Breast epithelium (tissue), 4 donors: ENCODE results near the gene TCF3. TPM values are rescaled to one million over a fixed set of nuclear protein-coding genes. Genes with fewer than 3 reads are reported as not detected.
"Not testable (repeated sequence)": the region's sequence is repeated elsewhere in the genome, so short reads cannot be mapped to it uniquely, and the experiment has no call there.

Experiments
- DNase-seq, 2 donors: peaks; one replicate each; pipeline ENCODE4 v3.0.0-alpha.2; 2019; ENCODE audit warnings: low spot score in 2 of 2
- H3K27ac ChIP-seq, 2 donors: fragments of 200-600 bp; sonication (generic) in 1 of 2; one replicate each; pipeline ENCODE4 v1.5.1; 2016 to 2019; ENCODE audit warnings: mild to moderate bottlenecking in 1 of 2
- H3K27me3 ChIP-seq, 2 donors: fragments of 200-600 bp; sonication (generic) in 1 of 2; one replicate each; pipeline versions ENCODE4 v1.5.1 to v1.6.0; 2017 to 2019; ENCODE audit warnings: control low read depth in 1 of 2, mild to moderate bottlenecking in 1 of 2
- H3K36me3 ChIP-seq: fragments of 200-600 bp; one replicate; pipeline ENCODE4 v1.5.1; 2019
- H3K4me1 ChIP-seq, 2 donors: fragments of 200-600 bp; sonication (generic); one replicate each; pipeline ENCODE4 v1.5.1; 2016 to 2019; ENCODE audit warnings: control low read depth in 1 of 2
- H3K4me3 ChIP-seq, 3 donors: fragments of 200-600 bp; sonication (generic); 1 replicate in 2 of 3; 2 replicates in 1 of 3; pipeline ENCODE4 v1.5.1; 2016 to 2019; ENCODE audit warnings: mild to moderate bottlenecking in 3 of 3, moderate library complexity in 2 of 3
- H3K9me3 ChIP-seq, 2 donors: fragments of 200-600 bp; sonication (generic) in 1 of 2; one replicate each; pipeline ENCODE4 v1.5.1; 2016 to 2019; ENCODE audit warnings: control low read depth in 1 of 2
- CTCF ChIP-seq, 3 donors: fragments of 450-650 bp; IDR thresholded peaks; one replicate each; pipeline ENCODE4 v1.5.1; 2016 to 2017; ENCODE audit warnings: antibody characterized with exemption in 3 of 3, mild to moderate bottlenecking in 3 of 3, moderate library complexity in 3 of 3
- POLR2A ChIP-seq: fragments of 450-650 bp; IDR thresholded peaks from one replicate; pipeline ENCODE4 v1.6.1; 2016; ENCODE audit warnings: antibody characterized with exemption, mild to moderate bottlenecking, moderate library complexity
- POLR2AphosphoS5 ChIP-seq, 3 donors: sonication (generic); formaldehyde crosslinking; IDR thresholded peaks; one replicate each; pipeline ENCODE4 v1.6.1; 2017; ENCODE audit warnings: antibody characterized with exemption in 3 of 3
- intact Hi-C: fragments of 100-400 bp; cut with DNase I; formaldehyde crosslinking; loops from one replicate; pipeline ENCODE4 v1.15.1; 2023; ENCODE audit warnings: low total_unique reads
- total RNA-seq, 3 donors: library from RNA; depleted of rRNA; stranded (reverse); fragments of >200 nt; gene quantifications; one replicate each; pipeline ENCODE4 v1.1.0, GENCODE V29; 2016

Gene TCF3
- total RNA-seq, 3 donors from 2014 or later: 38.6 to 45.3 (median 42.3) TPM

GRCh38 chr19:1672769-1673644 is 20.6 kb upstream of the TCF3 start:
- Histone ChIP-seq H3K4me1 (peaks cover 0 to 7% of the 10 kb centered on the region in 2 donors), H3K27ac (no peak overlapping the region), H3K4me3 (no peak overlapping the region), H3K27me3 (peaks cover 19 to 88% of the 10 kb centered on the region in 2 donors), H3K36me3 (no peaks in the 10 kb centered on the region), H3K9me3 (no peaks in the 10 kb centered on the region)
- intact Hi-C loops: loop anchor here (10.0 kb wide), 2 partner anchors 82 to 128 kb away; partner anchors contain the start of gene ONECUT3
- no peak for TF ChIP-seq POLR2AphosphoS5 (IDR thresholded peaks at IDR 0.05)
- no peak for TF ChIP-seq CTCF (IDR thresholded peaks at IDR 0.05)
- TF ChIP-seq POLR2A: no peak
- no peak for DNase-seq

GRCh38 chr19:1672038-1672768 is 19.8 kb upstream of the TCF3 start:
- H3K27ac ChIP-seq: no peak overlapping the region
- TF ChIP-seq POLR2A (no peak), CTCF (IDR thresholded peaks at IDR 0.05) (peak in 2 of 3 donors; percentile 66 to 73)
- DNase-seq: no peak
- H3K27me3 ChIP-seq: peaks cover 19 to 89% of the 10 kb centered on the region in 2 donors
- H3K4me1 ChIP-seq: peaks cover 0 to 7% of the 10 kb centered on the region in 2 donors
- no peaks in the 10 kb centered on the region for H3K9me3 ChIP-seq
- no peaks in the 10 kb centered on the region for H3K36me3 ChIP-seq
- H3K4me3 ChIP-seq: peak overlapping the region in 2 of 3 donors; percentile 27 to 56
- intact Hi-C loops: loop anchor here (10.0 kb wide), 2 partner anchors 83 to 127 kb away; partner anchors contain the start of gene ONECUT3

GRCh38 chr19:1671716-1672037 is 19.3 kb upstream of the TCF3 start:
- intact Hi-C loops: loop anchor here (2.0 to 10.0 kb wide), 3 partner anchors 19 to 127 kb away; partner anchors contain the start of genes ONECUT3 and TCF3
- Histone ChIP-seq H3K27ac (no peak overlapping the region), H3K4me1 (peaks cover 0 to 7% of the 10 kb centered on the region in 2 donors), H3K4me3 (peak overlapping the region in 2 of 3 donors; percentile 27 to 56), H3K36me3 (no peaks in the 10 kb centered on the region), H3K9me3 (no peaks in the 10 kb centered on the region), H3K27me3 (peaks cover 17 to 85% of the 10 kb centered on the region in 2 donors)
- DNase-seq: no peak
- TF ChIP-seq POLR2A (no peak), CTCF (IDR thresholded peaks at IDR 0.05) (no peak), POLR2AphosphoS5 (IDR thresholded peaks at IDR 0.05) (no peak)

GRCh38 chr19:1670747-1671146 is 18.3 kb upstream of the TCF3 start:
- peaks cover 10 to 76% of the 10 kb centered on the region in 2 donors for H3K27me3 ChIP-seq
- intact Hi-C loops: loop anchor here (2.0 to 10.0 kb wide), 3 partner anchors 18 to 126 kb away; partner anchors contain the start of genes ONECUT3 and TCF3
- H3K36me3 ChIP-seq, H3K9me3 ChIP-seq, DNase-seq, H3K4me1 ChIP-seq, H3K27ac ChIP-seq, H3K4me3 ChIP-seq: not testable (repeated sequence)

- H3K27ac ChIP-seq: no peak overlapping the region
- H3K4me1 ChIP-seq: peaks cover 0 to 7% of the 10 kb centered on the region in 2 donors
- no peaks in the 10 kb centered on the region for H3K9me3 ChIP-seq
- intact Hi-C loops: no loop called here
- no peak for DNase-seq
- no peaks in the 10 kb centered on the region for H3K36me3 ChIP-seq
- H3K4me3 ChIP-seq: no peak overlapping the region
- peaks cover 8 to 58% of the 10 kb centered on the region in 2 donors for H3K27me3 ChIP-seq
- TF ChIP-seq POLR2AphosphoS5 (IDR thresholded peaks at IDR 0.05): no peak
- TF ChIP-seq CTCF (IDR thresholded peaks at IDR 0.05): no peak
- TF ChIP-seq POLR2A: no peak
Observed at GRCh38 chr19:1668486-1669270, 16.3 kb upstream of the TCF3 start.
